ENCODE results near the gene DLEC1. TPM values are rescaled to one million over a fixed set of nuclear protein-coding genes. Genes with fewer than 3 reads are reported as not detected.
"Not testable (repeated sequence)": the region's sequence is repeated elsewhere in the genome, so short reads cannot be mapped to it uniquely, and the experiment has no call there.

The DLEC1 gene
- total and polyA plus RNA-seq, 7 experiments from 2014 or later: 0.41 to 9.4 (median 5.6) TPM

GRCh38 chr3:38134517-38135143, 95.6 kb downstream of the DLEC1 start:
- H3K27me3 Mint-ChIP-seq; DNase-seq; H3K9me3 Mint-ChIP-seq; H3K9me3 ChIP-seq (ENCODE audit: control insufficient read depth in 2 of 3, low read length in 3 of 3); H3K27ac ChIP-seq (ENCODE audit: low read depth, low read length); POLR2A ChIA-PET; CTCF ChIA-PET; H3K4me3 ChIP-seq (ENCODE audit: low read length); H3K27me3 ChIP-seq (ENCODE audit: control insufficient read depth in 2 of 2, insufficient read depth in 2 of 2, low read length in 2 of 2); ATAC-seq: not testable (repeated sequence)
- peaks cover 37 to 78% (median 56%) of the 10 kb centered on the region in 7 donors for H3K4me1 Mint-ChIP-seq
- peak overlapping the region in 8 of 9 donors; percentile 25 to 95 (median 84) for H3K27ac Mint-ChIP-seq
- intact Hi-C loops (cut with micrococcal nuclease): loop anchor here (5.0 to 10.0 kb wide), 10 partner anchors 73 to 1270 kb away; partner anchors contain the start of genes EXOG (in 2 of the 2), GORASP1 (in 1 of the 2), RPSA (in 1 of the 2) and SCN11A (in 1 of the 2)
- Histone ChIP-seq H3K4me1 (ENCODE audit: control insufficient read depth in 2 of 2, insufficient read depth in 2 of 2, low read length in 2 of 2) (peaks cover 12 to 30% of the 10 kb centered on the region in 2 donors), H3K36me3 (ENCODE audit: control insufficient read depth in 2 of 3, insufficient read depth in 3 of 3, low read length in 3 of 3) (peaks cover 0 to 54% (median 0%) of the 10 kb centered on the region in 3 experiments)
- peaks cover 0 to 29% (median 12%) of the 10 kb centered on the region in 5 donors for H3K36me3 Mint-ChIP-seq
- peak overlapping the region; percentile 73 to 100 (median 94) for H3K4me3 Mint-ChIP-seq

DNA sequence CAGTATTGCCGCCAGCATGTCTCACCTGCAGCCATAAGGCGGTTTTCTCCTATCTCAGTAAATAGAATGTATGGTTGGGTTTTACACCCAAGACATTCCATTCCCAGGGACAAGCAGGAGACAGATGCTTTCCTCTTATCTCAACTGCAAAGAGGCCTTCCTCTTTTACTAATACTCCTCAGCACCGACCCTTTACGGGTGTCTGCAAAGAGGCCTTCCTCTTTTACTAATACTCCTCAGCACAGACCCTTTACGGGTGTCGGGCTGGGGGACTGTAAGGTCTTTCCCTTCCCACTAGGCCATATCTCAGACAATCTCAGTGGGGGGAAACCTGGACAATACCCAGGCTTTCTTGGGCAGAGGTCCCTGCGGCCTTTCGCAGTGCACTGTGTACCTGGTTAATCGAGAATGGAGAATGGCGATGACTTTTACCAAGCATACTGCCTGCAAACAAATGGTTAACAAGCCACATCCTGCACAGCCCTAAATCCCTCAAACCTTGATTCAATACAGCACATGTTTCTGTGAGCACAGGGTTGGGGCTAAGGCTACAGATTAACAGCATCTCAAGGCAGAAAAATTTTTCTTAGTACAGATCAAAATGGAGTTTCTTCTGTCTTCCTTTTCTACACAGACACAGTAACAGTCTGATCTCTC, 96.7 kb downstream of the DLEC1 start:
- not testable (repeated sequence) for H3K9me3 Mint-ChIP-seq; ATAC-seq; H3K27me3 Mint-ChIP-seq; H3K9me3 ChIP-seq (ENCODE audit: control insufficient read depth in 2 of 3, low read length in 3 of 3); H3K27me3 ChIP-seq (ENCODE audit: control insufficient read depth in 2 of 2, insufficient read depth in 2 of 2, low read length in 2 of 2)
- Histone ChIP-seq H3K4me1 (ENCODE audit: control insufficient read depth in 2 of 2, insufficient read depth in 2 of 2, low read length in 2 of 2) (peaks cover 18 to 35% of the 10 kb centered on the region in 2 donors), H3K27ac (ENCODE audit: low read depth, low read length) (peak overlapping the region; percentile 90), H3K4me3 (ENCODE audit: low read length) (peak overlapping the region; percentile 98), H3K36me3 (ENCODE audit: control insufficient read depth in 2 of 3, insufficient read depth in 3 of 3, low read length in 3 of 3) (peaks cover 0 to 46% (median 0%) of the 10 kb centered on the region in 3 experiments)
- H3K4me3 Mint-ChIP-seq: peak overlapping the region; percentile 90 to 100 (median 96)
- CTCF ChIA-PET: interaction anchor here (1.6 kb wide), 1 partner anchor 29 kb away, joined by 7 read pairs; the partner anchor contains the start of gene OXSR1
- peaks cover 44 to 83% (median 61%) of the 10 kb centered on the region in 7 donors for H3K4me1 Mint-ChIP-seq
- DNase-seq: peak in 7 of 9 donors; percentile 62 to 73 (median 67)
- intact Hi-C loops (cut with micrococcal nuclease): loop anchor here (1.0 to 10.0 kb wide), 14 partner anchors 17 to 1269 kb away; partner anchors contain the start of genes EXOG (in 2 of the 2), XYLB (in 2 of the 2), EPM2AIP1 (in 1 of the 2) and GORASP1 (in 1 of the 2)
- H3K27ac Mint-ChIP-seq: peak overlapping the region; percentile 79 to 96 (median 94)
- peaks cover 0 to 33% (median 8%) of the 10 kb centered on the region in 5 donors for H3K36me3 Mint-ChIP-seq
- POLR2A ChIA-PET: interaction anchor here (0.9 to 8.2 kb wide), 5 partner anchors 18 to 96 kb away, joined by 3 to 156 read pairs (median 4); partner anchors contain the start of genes DLEC1 and OXSR1

DNA sequence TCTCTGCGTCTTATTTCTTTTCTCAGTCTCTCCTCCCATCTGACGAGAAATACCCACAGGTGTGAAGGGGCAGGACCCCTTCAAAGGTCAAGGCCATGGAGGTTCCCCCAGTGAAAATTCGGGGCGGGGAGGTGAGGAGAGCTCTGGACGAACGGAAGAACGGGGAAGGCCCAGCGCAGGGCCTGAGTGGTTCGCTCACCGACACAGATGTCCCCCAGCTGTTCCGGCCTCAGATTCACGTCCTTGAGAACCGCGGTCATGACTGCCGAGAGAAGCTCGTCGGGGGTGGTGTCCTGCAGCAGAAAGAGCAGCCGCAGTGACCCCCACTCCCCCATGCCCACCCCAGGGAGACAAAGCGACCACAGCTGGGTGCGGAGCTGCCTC, 97.4 kb downstream of the DLEC1 start:
- Histone ChIP-seq H3K4me1 (ENCODE audit: control insufficient read depth in 2 of 2, insufficient read depth in 2 of 2, low read length in 2 of 2) (peaks cover 18 to 35% of the 10 kb centered on the region in 2 donors), H3K27ac (ENCODE audit: low read depth, low read length) (peak overlapping the region; percentile 90), H3K9me3 (ENCODE audit: control insufficient read depth in 2 of 3, low read length in 3 of 3) (no peaks in the 10 kb centered on the region), H3K36me3 (ENCODE audit: control insufficient read depth in 2 of 3, insufficient read depth in 3 of 3, low read length in 3 of 3) (peaks cover 0 to 46% (median 0%) of the 10 kb centered on the region in 3 experiments), H3K4me3 (ENCODE audit: low read length) (peak overlapping the region; percentile 98), H3K27me3 (ENCODE audit: control insufficient read depth in 2 of 2, insufficient read depth in 2 of 2, low read length in 2 of 2) (no peaks in the 10 kb centered on the region)
- ChIA-PET CTCF (interaction anchor here (1.5 to 1.6 kb wide), 2 partner anchors 18 to 28 kb away, joined by 5 to 7 read pairs; partner anchors contain the start of gene OXSR1), POLR2A (interaction anchor here (0.9 to 8.2 kb wide), 9 partner anchors 17 to 1143 kb away, joined by 3 to 156 read pairs (median 4); partner anchors contain the start of genes DLEC1, EPM2AIP1, MLH1 and OXSR1)
- no peaks in the 10 kb centered on the region for H3K9me3 Mint-ChIP-seq
- H3K27ac Mint-ChIP-seq: peak overlapping the region; percentile 79 to 96 (median 94)
- intact Hi-C loops (cut with micrococcal nuclease): loop anchor here (1.0 to 10.0 kb wide), 14 partner anchors 18 to 1268 kb away; partner anchors contain the start of genes EXOG (in 2 of the 2), XYLB (in 2 of the 2), EPM2AIP1 (in 1 of the 2) and GORASP1 (in 1 of the 2)
- no peak for ATAC-seq
- peaks cover 0 to 36% (median 13%) of the 10 kb centered on the region in 5 donors for H3K36me3 Mint-ChIP-seq
- H3K4me3 Mint-ChIP-seq: peak overlapping the region; percentile 90 to 100 (median 96)
- peaks cover 46 to 86% (median 65%) of the 10 kb centered on the region in 7 donors for H3K4me1 Mint-ChIP-seq
- no peaks in the 10 kb centered on the region for H3K27me3 Mint-ChIP-seq
- peak in 3 of 9 donors; percentile 16 to 34 (median 17) for DNase-seq

DNA sequence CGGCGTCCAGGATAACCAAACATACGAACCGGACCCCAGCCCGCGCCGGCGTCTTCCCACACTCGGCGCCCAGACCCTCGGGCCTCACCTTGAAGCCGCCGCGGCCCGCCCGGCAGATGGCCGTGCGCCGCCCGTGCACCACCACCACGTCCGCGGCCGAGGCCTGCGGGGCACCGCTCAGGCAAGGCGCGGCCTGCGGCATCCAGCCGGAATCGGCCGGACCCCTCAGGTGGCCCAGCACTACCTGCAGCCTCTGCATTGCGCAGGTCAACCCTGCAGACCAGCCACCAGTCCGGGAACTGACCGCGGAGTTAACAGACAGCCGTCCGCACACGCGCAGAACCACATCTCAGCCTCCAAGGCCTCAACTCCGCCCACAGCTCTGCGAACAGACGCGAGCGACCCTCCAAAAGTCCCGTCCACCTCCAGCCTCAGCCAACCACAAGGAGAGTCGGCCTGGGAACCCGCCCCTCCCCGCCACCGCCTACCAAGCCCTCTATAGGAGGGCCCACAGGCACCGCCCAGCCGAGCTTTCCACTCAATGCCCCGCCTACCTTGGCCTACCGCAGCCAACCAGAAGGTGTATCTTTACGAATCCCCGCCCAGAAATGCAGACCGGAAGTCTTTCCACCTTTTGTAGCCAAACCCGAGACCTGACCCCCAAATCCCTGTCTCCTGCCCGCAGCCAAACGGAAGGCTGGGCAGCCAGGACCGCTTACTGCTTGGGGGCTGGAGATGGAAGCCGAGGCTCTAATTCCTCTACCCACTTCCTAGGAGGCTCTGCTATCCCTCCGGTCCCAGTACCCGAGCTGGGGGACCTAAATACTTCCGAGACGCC, 98.0 kb downstream of the DLEC1 start, which contains the start of gene ACAA1:
Gene ACAA1, minus strand, starts transcription at position 351 of the 838 bp plus-strand sequence. Its CDS starts 92 bp downstream, at position 259.
- Histone ChIP-seq H3K27ac (ENCODE audit: low read depth, low read length) (peak within 1 kb of the TSS; percentile 90), H3K9me3 (ENCODE audit: control insufficient read depth in 2 of 3, low read length in 3 of 3) (no peaks in the 10 kb centered on the region), H3K4me1 (ENCODE audit: control insufficient read depth in 2 of 2, insufficient read depth in 2 of 2, low read length in 2 of 2) (peaks cover 18 to 35% of the 10 kb centered on the region in 2 donors), H3K4me3 (ENCODE audit: low read length) (peak within 1 kb of the TSS; percentile 98), H3K27me3 (ENCODE audit: control insufficient read depth in 2 of 2, insufficient read depth in 2 of 2, low read length in 2 of 2) (no peaks in the 10 kb centered on the region), H3K36me3 (ENCODE audit: control insufficient read depth in 2 of 3, insufficient read depth in 3 of 3, low read length in 3 of 3) (peaks cover 0 to 46% (median 0%) of the 10 kb centered on the region in 3 experiments)
- ChIA-PET CTCF (interaction anchor here (1.5 to 1.6 kb wide), 2 partner anchors 18 to 27 kb away, joined by 5 to 7 read pairs; partner anchors contain the start of gene OXSR1), POLR2A (interaction anchor here (0.8 to 8.2 kb wide), 17 partner anchors 9 to 1144 kb away, joined by 3 to 156 read pairs (median 4); partner anchors contain the start of genes ACVR2B, DLEC1, EPM2AIP1 and MLH1)
- Mint-ChIP-seq H3K27ac (peak within 1 kb of the TSS; percentile 89 to 100 (median 98)), H3K27me3 (no peaks in the 10 kb centered on the region), H3K9me3 (no peaks in the 10 kb centered on the region), H3K4me1 (peaks cover 47 to 86% (median 67%) of the 10 kb centered on the region in 7 donors), H3K36me3 (peaks cover 3 to 38% (median 17%) of the 10 kb centered on the region in 5 donors), H3K4me3 (peak within 1 kb of the TSS; percentile 90 to 100 (median 96))
- intact Hi-C loops (cut with micrococcal nuclease): loop anchor here (1.0 to 10.0 kb wide), 22 partner anchors 19 to 1268 kb away; partner anchors contain the start of genes EXOG (in 2 of the 2), OXSR1 (in 2 of the 2), SCN11A (in 2 of the 2) and XYLB (in 2 of the 2)
- ATAC-seq (peak; percentile 96), DNase-seq (peak; percentile 82 to 96 (median 93))

DNA sequence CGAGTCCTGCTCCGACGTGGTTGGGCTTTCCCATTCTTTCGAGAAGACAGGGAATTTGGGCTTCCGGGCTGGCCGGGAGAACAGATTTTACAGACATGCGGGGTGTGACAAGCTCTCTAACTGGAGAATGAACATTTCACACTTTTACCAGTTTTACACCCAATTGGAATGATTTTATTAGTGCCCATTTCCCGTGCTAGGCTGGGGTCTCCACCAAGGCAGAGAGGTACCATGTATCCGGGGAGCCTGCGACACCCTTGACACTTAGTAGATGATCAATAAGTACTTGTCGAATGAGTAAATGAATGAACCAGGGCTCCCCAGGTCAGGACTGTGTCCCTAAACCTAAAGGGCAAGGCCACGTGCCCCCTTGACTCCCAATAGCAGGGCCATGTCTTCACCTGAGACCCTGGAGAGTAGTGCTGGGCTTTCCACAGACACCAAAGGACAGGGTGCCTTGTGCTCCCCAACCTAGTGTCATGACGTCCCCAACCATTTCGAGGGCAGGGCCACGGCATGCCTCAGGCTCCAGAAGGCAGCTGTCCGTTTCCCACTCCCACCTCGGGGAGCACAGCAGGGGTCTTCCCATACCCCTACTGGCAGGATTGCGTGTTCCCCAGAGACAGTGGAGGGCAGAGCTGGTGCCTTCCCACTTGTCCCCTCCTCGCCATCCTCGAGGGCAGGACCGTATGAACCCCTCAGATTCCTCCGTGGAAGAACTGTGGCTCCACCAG, 98.8 kb downstream of the DLEC1 start:
- Mint-ChIP-seq H3K27me3 (no peaks in the 10 kb centered on the region), H3K36me3 (peaks cover 4 to 41% (median 20%) of the 10 kb centered on the region in 5 donors), H3K27ac (peak overlapping the region; percentile 89 to 100 (median 98)), H3K9me3 (no peaks in the 10 kb centered on the region), H3K4me3 (peak overlapping the region; percentile 90 to 100 (median 96)), H3K4me1 (peaks cover 44 to 83% (median 67%) of the 10 kb centered on the region in 7 donors)
- Histone ChIP-seq H3K4me3 (ENCODE audit: low read length) (peak overlapping the region; percentile 98), H3K27ac (ENCODE audit: low read depth, low read length) (peak overlapping the region; percentile 90), H3K27me3 (ENCODE audit: control insufficient read depth in 2 of 2, insufficient read depth in 2 of 2, low read length in 2 of 2) (no peaks in the 10 kb centered on the region), H3K4me1 (ENCODE audit: control insufficient read depth in 2 of 2, insufficient read depth in 2 of 2, low read length in 2 of 2) (peaks cover 18 to 35% of the 10 kb centered on the region in 2 donors), H3K9me3 (ENCODE audit: control insufficient read depth in 2 of 3, low read length in 3 of 3) (no peaks in the 10 kb centered on the region), H3K36me3 (ENCODE audit: control insufficient read depth in 2 of 3, insufficient read depth in 3 of 3, low read length in 3 of 3) (peaks cover 0 to 44% (median 0%) of the 10 kb centered on the region in 3 experiments)
- DNase-seq (peak in 7 of 9 donors; percentile 11 to 32 (median 24)), ATAC-seq (no peak)
- ChIA-PET POLR2A (interaction anchor here (0.8 to 8.2 kb wide), 16 partner anchors 9 to 1145 kb away, joined by 3 to 156 read pairs (median 4); partner anchors contain the start of genes ACVR2B, DLEC1, EPM2AIP1 and MLH1), CTCF (interaction anchor here (1.5 to 1.6 kb wide), 2 partner anchors 19 to 27 kb away, joined by 5 to 7 read pairs; partner anchors contain the start of gene OXSR1)
- intact Hi-C loops (cut with micrococcal nuclease): loop anchor here (1.0 to 10.0 kb wide), 21 partner anchors 28 to 1267 kb away; partner anchors contain the start of genes EXOG (in 2 of the 2), OXSR1 (in 2 of the 2), SCN11A (in 2 of the 2) and XYLB (in 2 of the 2)

All from naive thymus-derived CD4-positive, alpha-beta T cell (primary cell).